Memory B cell (primary cell): Measurements from ENCODE around the gene PMCH.
A peak's percentile ranks its signal among the peaks of the same experiment; 100 is the strongest.
"Not testable (repeated sequence)": the region's sequence is repeated elsewhere in the genome, so short reads cannot be mapped to it uniquely, and the experiment has no call there.

Source experiments
- ATAC-seq: fragments of 150-1000 bp; cut with Tn5 transposase; 2 replicates; pipeline ENCODE4 v1.10.0; 2021; ENCODE audit warnings: low read depth, mild to moderate bottlenecking, moderate library complexity
- DNase-seq, 2 donors: peaks; one replicate each; pipeline ENCODE4 v3.0.0; 2022; ENCODE audit warnings: low spot score in 2 of 2
- H3K27ac Mint-ChIP-seq: one replicate; pipeline ENCODE4 v1.8.0; 2022; ENCODE audit warnings: mild to moderate bottlenecking, moderate library complexity, mixed read lengths
- H3K27me3 Mint-ChIP-seq: one replicate; pipeline ENCODE4 v1.8.0; 2022; ENCODE audit warnings: mixed read lengths
- H3K36me3 Mint-ChIP-seq: one replicate; pipeline ENCODE4 v1.8.0; 2022; ENCODE audit warnings: mild to moderate bottlenecking, mixed read lengths
- H3K4me1 Mint-ChIP-seq: one replicate; pipeline ENCODE4 v1.8.0; 2022; ENCODE audit warnings: mixed read lengths
- H3K4me3 Mint-ChIP-seq: one replicate; pipeline ENCODE4 v1.8.0; 2022; ENCODE audit warnings: mild to moderate bottlenecking, moderate library complexity, mixed read lengths
- H3K9me3 Mint-ChIP-seq: one replicate; pipeline ENCODE4 v1.8.0; 2022; ENCODE audit warnings: mixed read lengths

PMCH gene

DNA sequence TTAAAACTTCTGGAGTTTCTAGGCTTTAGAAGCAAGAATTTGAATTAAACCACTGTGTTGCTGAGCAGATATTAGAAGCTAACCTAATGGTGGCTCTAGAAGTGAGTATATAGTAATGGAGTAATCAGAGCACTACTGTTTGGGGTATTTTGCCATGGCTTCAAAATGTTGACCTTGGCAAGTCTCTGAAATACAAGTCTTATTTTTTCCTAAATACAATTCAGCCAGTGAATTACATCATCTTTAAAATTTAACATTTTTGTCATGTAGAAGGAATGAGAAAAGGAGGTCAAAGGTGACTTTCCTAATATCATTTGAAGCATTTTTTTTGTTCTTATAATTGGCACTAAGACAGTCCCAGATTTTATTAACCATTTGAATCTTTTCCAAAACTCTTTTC is 25.2 kb downstream of the PMCH start:
- no peak overlapping the region for H3K4me3 Mint-ChIP-seq
- H3K9me3 Mint-ChIP-seq: no peaks in the 10 kb centered on the region
- no peaks in the 10 kb centered on the region for H3K4me1 Mint-ChIP-seq
- DNase-seq: no peak
- H3K27ac Mint-ChIP-seq: no peak overlapping the region
- H3K36me3 Mint-ChIP-seq: no peaks in the 10 kb centered on the region
- no peaks in the 10 kb centered on the region for H3K27me3 Mint-ChIP-seq
- ATAC-seq: no peak

DNA sequence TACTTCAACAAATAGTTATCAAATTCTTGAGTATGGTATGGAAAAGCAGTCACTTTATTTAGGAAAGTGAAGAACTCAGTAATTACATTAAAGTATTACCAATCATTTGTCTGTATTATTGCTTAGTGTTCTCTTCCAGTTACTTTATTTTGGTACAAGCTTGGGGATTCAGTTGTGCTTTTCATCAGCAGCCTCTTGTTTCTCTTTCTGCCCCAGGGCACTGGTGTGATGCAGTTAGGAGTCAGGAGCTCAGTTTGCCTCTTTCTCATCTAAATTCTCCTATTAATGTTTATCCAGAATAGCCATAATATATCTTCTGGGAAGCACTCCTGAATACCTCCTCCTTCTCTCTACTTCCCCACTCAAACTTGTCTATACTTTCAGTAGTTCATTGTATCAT is 25.7 kb downstream of the PMCH start:
- H3K9me3 Mint-ChIP-seq: no peaks in the 10 kb centered on the region
- H3K27ac Mint-ChIP-seq: no peak overlapping the region
- no peaks in the 10 kb centered on the region for H3K36me3 Mint-ChIP-seq
- ATAC-seq (no peak), DNase-seq (no peak)
- H3K4me1 Mint-ChIP-seq: no peaks in the 10 kb centered on the region
- no peak overlapping the region for H3K4me3 Mint-ChIP-seq
- no peaks in the 10 kb centered on the region for H3K27me3 Mint-ChIP-seq

- Mint-ChIP-seq H3K36me3 (no peaks in the 10 kb centered on the region), H3K9me3 (no peaks in the 10 kb centered on the region), H3K4me1 (no peaks in the 10 kb centered on the region), H3K27me3 (no peaks in the 10 kb centered on the region), H3K27ac (no peak overlapping the region), H3K4me3 (no peak overlapping the region)
- peak in 1 of 2 donors; percentile 9 for DNase-seq
- peak; percentile 55 for ATAC-seq
These were observed 27.6 kb downstream of the PMCH start for GRCh38 chr12:102169922-102170621.

DNA sequence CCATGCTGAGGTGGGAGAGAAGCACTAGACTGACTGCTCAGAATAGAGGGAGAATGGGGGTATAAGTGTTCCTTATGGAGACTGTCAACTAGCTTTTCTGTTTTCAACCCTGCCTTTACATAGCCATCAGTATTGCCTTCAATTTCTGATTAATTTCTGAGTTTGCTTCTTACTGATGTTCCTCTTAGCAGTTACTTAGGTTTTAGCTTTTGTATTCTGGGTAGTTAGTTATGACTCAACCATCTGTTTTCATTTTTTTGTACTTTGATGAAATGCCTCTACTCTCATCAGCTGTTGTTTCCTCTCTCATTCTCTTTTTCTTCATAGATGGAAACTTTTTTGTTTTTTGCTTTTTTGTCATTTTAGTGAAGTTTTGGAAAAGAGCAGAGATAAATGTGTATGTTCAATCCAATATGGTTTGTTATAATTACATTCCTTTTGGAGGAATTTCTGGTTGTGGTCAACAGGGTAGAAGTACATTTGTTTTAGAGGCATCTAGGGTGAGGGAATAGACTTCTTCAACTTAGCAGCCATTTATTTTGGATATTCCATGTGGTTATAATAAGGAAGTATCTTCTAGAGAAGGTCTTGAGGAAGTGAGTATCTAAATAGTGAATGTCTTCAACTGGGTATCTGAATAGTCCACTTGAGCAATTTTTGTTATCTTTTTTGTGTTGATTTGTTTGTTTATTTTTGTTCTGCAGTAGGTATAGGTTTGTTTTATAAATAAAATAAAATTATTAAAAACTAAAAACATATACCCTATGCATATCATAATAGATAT is 29.6 kb downstream of the PMCH start:
- Mint-ChIP-seq H3K4me1 (no peaks in the 10 kb centered on the region), H3K27ac (no peak overlapping the region), H3K9me3 (no peaks in the 10 kb centered on the region), H3K27me3 (no peaks in the 10 kb centered on the region), H3K4me3 (no peak overlapping the region), H3K36me3 (no peaks in the 10 kb centered on the region)
- no peak for DNase-seq
- ATAC-seq: no peak

GRCh38 chr12:102163383-102163782 is 34.2 kb downstream of the PMCH start:
- H3K4me3 Mint-ChIP-seq: no peak overlapping the region
- H3K9me3 Mint-ChIP-seq: no peaks in the 10 kb centered on the region
- no peaks in the 10 kb centered on the region for H3K27me3 Mint-ChIP-seq
- H3K27ac Mint-ChIP-seq: no peak overlapping the region
- ATAC-seq: no peak
- H3K36me3 Mint-ChIP-seq: no peaks in the 10 kb centered on the region
- DNase-seq: no peak
- no peaks in the 10 kb centered on the region for H3K4me1 Mint-ChIP-seq

DNA sequence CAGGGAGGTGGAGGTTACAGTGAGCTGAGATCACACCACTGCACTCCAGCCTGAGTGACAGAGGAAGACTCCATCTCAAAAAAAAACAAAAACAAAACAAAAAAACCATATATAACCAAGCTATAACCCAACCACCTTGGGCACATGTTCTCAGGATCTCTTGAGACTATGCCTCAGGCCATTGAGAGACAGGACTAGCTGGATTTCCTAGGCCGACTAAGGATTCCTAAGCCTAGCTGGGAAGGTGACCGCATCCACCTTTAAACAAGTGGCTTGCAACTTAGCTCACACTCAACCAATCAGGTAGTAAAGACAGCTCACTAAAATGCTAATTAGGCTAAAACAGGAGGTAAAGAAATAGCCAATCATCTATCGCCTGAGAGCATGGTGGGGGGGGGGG is 42.4 kb downstream of the PMCH start:
- not testable (repeated sequence) for DNase-seq, ATAC-seq, H3K27ac Mint-ChIP-seq, H3K27me3 Mint-ChIP-seq, H3K36me3 Mint-ChIP-seq, H3K4me1 Mint-ChIP-seq, H3K4me3 Mint-ChIP-seq, H3K9me3 Mint-ChIP-seq

DNA sequence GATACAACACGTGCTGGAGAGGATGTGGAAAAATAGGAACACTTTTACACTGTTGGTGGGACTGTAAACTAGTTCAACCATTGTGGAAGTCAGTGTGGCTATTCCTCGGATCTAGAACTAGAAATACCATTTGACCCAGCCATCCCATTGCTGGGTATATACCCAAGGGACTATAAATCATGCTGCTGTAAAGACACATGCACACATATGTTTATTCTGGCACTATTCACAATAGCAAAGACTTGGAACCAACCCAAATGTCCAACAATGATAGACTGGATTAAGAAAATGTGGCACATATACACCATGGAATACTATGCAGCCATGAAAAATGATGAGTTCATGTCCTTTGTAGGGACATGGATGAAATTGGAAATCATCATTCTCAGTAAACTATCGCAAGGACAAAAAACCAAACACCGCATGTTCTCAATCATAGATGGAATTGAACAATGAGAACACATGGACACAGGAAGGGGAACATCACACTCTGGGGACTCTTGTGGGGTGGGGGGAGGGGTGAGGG is 50.5 kb downstream of the PMCH start:
- H3K4me3 Mint-ChIP-seq, H3K36me3 Mint-ChIP-seq, ATAC-seq, H3K27ac Mint-ChIP-seq, H3K27me3 Mint-ChIP-seq, H3K9me3 Mint-ChIP-seq, DNase-seq, H3K4me1 Mint-ChIP-seq: not testable (repeated sequence)
